ENCODE results near the gene OR11L1. TPM values are rescaled to one million over a fixed set of nuclear protein-coding genes. Genes with fewer than 3 reads are reported as not detected.

OR11L1 gene
- polyA plus RNA-seq, 1 of the 3 experiments (the other 2 are of a cell fraction) = not detected

GRCh38 chr1:247812637-247813036 is 29.1 kb downstream of the OR11L1 start (continued):
- TF ChIP-seq RFX5 (IDR thresholded peaks at IDR 0.05; ENCODE audit: low read length) (no peak), POLR2AphosphoS5 (IDR thresholded peaks at IDR 0.05; ENCODE audit: low read depth, low read length) (no peak), CTCF (IDR thresholded peaks at IDR 0.05) (no peak), TCF12 (IDR thresholded peaks at IDR 0.05) (no peak)

- Histone ChIP-seq H3K36me3 (replicated peaks in 1 of 2; ENCODE audit: control insufficient read depth in 1 of 2, insufficient read depth in 2 of 2, low read length in 1 of 2) (no peaks in the 10 kb centered on the region), H3K4me1 (ENCODE audit: control insufficient read depth in 1 of 2, insufficient read depth in 2 of 2, low read depth in 1 of 2, low read length in 1 of 2) (no peaks in the 10 kb centered on the region), H3K27ac (ENCODE audit: low read depth in 2 of 2, low read length in 1 of 2) (no peak overlapping the region), H3K9me3 (no peaks in the 10 kb centered on the region), H2AFZ (ENCODE audit: low read depth) (no peak overlapping the region), H3K4me2 (no peak overlapping the region), H3K79me2 (ENCODE audit: insufficient read depth) (no peaks in the 10 kb centered on the region), H3F3A (replicated peaks; ENCODE audit: insufficient read depth) (no peaks in the 10 kb centered on the region), H3K9ac (no peak overlapping the region), H3K4me3 (ENCODE audit: low read depth in 2 of 2, low read length in 1 of 2) (no peak overlapping the region), H3K9me2 (no peaks in the 10 kb centered on the region), H3K27me3 (ENCODE audit: insufficient read depth) (no peaks in the 10 kb centered on the region), H4K20me1 (ENCODE audit: insufficient read depth) (no peaks in the 10 kb centered on the region)
- 0% methylated on average over 2 of the region's 2 CpGs for WGBS (ENCODE audit: low lambda C conversion rate)
- TF ChIP-seq FOXM1 (IDR thresholded peaks at IDR 0.05; ENCODE audit: low read depth) (no peak), RCOR1 (IDR thresholded peaks at IDR 0.05; ENCODE audit: low read length) (no peak), MEF2A (IDR thresholded peaks at IDR 0.05; ENCODE audit: borderline replicate concordance, low read depth) (no peak), USF2 (IDR thresholded peaks at IDR 0.05; ENCODE audit: borderline replicate concordance, low read depth, low read length) (no peak), RFX5 (IDR thresholded peaks at IDR 0.05; ENCODE audit: low read length) (no peak), CTCF (IDR thresholded peaks at IDR 0.05) (no peak), FOXJ3 (CRISPR knock-in tag; IDR thresholded peaks at IDR 0.05) (no peak), PBX3 (IDR thresholded peaks at IDR 0.05) (no peak), SMC3 (IDR thresholded peaks at IDR 0.05; ENCODE audit: low read depth, low read length) (no peak)
- DNase-seq = no peak
- CTCF ChIA-PET = no interaction called here
- POLR2A ChIA-PET = no interaction called here
Measured at GRCh38 chr1:247797518-247797917, 44.2 kb downstream of the OR11L1 start.

Other genes with a start within 250 kb of the OR11L1 start
- not detected in 2 replicates for gene OR2G3, start 236.3 kb downstream of the OR11L1 start, polyA plus RNA-seq (2012; rRNA removed)
- not detected in 2 replicates for gene OR13G1, start 162.2 kb downstream of the OR11L1 start, polyA plus RNA-seq (2012; rRNA removed)
- not detected in 2 replicates for gene OR6F1, start 125.2 kb downstream of the OR11L1 start, polyA plus RNA-seq (2012; rRNA removed)
- not detected in 2 replicates for gene OR14K1, start 103.3 kb downstream of the OR11L1 start, polyA plus RNA-seq (2012; rRNA removed)
- gene OR14A2, start 93.8 kb downstream of the OR11L1 start, polyA plus RNA-seq (2012; rRNA removed) = not detected in 2 replicates
- not detected in 2 replicates for gene OR1C1, start 81.3 kb downstream of the OR11L1 start, polyA plus RNA-seq (2012; rRNA removed)
- not detected in 2 replicates for gene OR14A16, start 17.8 kb downstream of the OR11L1 start, polyA plus RNA-seq (2012; rRNA removed)
- gene TRIM58, start 15.3 kb upstream of the OR11L1 start, polyA plus RNA-seq (2012; rRNA removed) = 0.13 and 0.35 TPM in 2 replicates
- gene OR2W3, start 53.7 kb upstream of the OR11L1 start, polyA plus RNA-seq (2012; rRNA removed) = 0.13 TPM in 1 of 2 replicates, not detected in the other
- gene OR2T8, start 78.4 kb upstream of the OR11L1 start, polyA plus RNA-seq (2012; rRNA removed) = not detected in 2 replicates
- gene OR2AJ1, start 83.0 kb upstream of the OR11L1 start, polyA plus RNA-seq (2012; rRNA removed) = not detected in 2 replicates
- not detected in 2 replicates for gene OR2L8, start 107.0 kb upstream of the OR11L1 start, polyA plus RNA-seq (2012; rRNA removed)
- gene OR2AK2, start 123.3 kb upstream of the OR11L1 start, polyA plus RNA-seq (2012; rRNA removed) = 0.06 TPM in 1 of 2 replicates, not detected in the other
- gene OR2L5, start 171.8 kb upstream of the OR11L1 start, polyA plus RNA-seq (2012; rRNA removed) = not detected in 2 replicates
- gene OR2L2, start 188.2 kb upstream of the OR11L1 start, polyA plus RNA-seq (2012; rRNA removed) = 0.03 and 0.08 TPM in 2 replicates
- 0.02 and 0.03 TPM in 2 replicates for gene OR2L3, start 204.9 kb upstream of the OR11L1 start, polyA plus RNA-seq (2012; rRNA removed)

Measured in SK-N-SH (cell line).